Measurements from ENCODE around the gene BACE2.

DNA sequence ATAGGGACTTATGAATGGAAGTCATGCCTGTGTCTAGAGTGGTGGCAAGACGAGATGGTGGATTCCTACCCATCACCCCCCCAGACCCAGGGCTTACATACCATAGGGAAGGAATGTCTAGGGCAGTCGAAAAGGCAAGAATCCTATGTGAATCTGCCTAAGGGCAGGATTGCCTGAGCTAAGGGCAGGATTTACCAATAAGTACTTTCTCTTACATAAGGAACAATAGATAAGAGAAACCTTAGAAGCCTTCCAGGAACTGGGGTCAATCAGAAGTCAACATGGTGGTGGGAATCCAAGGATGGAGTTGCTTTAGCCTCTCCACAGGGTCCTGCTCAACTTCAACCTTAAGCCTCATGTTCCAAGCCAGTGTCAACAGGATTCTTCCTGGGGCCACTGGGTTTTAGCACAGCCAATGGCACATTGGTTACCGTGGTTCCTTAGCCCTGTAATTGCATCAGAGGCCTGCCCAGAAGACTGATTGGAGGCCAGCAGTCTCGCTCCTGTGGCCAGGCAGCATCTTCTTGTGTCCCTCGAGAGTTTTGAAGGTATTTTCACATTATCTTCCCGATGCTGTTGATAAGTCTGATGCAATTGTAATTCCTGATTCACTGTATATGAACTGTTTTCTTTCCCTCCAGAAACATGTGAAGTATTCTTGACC is 20.7 kb downstream of the BACE2 start:
- TF ChIP-seq, protein P1, sequence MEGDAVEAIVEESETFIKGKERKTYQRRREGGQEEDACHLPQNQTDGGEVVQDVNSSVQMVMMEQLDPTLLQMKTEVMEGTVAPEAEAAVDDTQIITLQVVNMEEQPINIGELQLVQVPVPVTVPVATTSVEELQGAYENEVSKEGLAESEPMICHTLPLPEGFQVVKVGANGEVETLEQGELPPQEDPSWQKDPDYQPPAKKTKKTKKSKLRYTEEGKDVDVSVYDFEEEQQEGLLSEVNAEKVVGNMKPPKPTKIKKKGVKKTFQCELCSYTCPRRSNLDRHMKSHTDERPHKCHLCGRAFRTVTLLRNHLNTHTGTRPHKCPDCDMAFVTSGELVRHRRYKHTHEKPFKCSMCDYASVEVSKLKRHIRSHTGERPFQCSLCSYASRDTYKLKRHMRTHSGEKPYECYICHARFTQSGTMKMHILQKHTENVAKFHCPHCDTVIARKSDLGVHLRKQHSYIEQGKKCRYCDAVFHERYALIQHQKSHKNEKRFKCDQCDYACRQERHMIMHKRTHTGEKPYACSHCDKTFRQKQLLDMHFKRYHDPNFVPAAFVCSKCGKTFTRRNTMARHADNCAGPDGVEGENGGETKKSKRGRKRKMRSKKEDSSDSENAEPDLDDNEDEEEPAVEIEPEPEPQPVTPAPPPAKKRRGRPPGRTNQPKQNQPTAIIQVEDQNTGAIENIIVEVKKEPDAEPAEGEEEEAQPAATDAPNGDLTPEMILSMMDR (IDR thresholded peaks at IDR 0.05; ENCODE audit: borderline replicate concordance, extremely low read depth, low read length, poor library complexity, severe bottlenecking), result no peak
- TF ChIP-seq EZH2 (IDR thresholded peaks at IDR 0.05; ENCODE audit: borderline replicate concordance, low read depth, low read length, severe bottlenecking), result no peak
